GM12878 (cell line): Measurements from ENCODE around the gene PRKN. TPM values are rescaled to one million over a fixed set of nuclear protein-coding genes. Genes with fewer than 3 reads are reported as not detected.

ENCODE experiments used
- ATAC-seq: fragments of 200-7000 bp; cut with Tn5 transposase; 3 replicates; pipeline ENCODE4 v1.9.1; 2020; ENCODE audit warnings: mild to moderate bottlenecking, moderate library complexity
- BruUV-seq: library from RNA; stranded (reverse); fragments of 400-500 nt; replicated peaks from 2 replicates; lab custom pipeline; 2021; lab: Mats Ljungman, UMichigan
- CTCF ChIA-PET: fragments of 300-600 bp; sonication (Branson Sonifier 250); formaldehyde crosslinking; extraction: SDS; loops from one replicate; lab custom pipeline; 2021; ENCODE audit warnings: inconsistent platforms; lab: Yijun Ruan, JAX
- POLR2A ChIA-PET: fragments of 350-600 bp; formaldehyde crosslinking; extraction: SDS; loops from one replicate; lab custom pipeline; 2021; ENCODE audit warnings: inconsistent platforms; lab: Charles Lee
- RAD21 ChIA-PET: fragments of 300-600 bp; sonication (Branson Sonifier 250); formaldehyde crosslinking; loops from one replicate; lab custom pipeline; 2023; ENCODE audit warnings: antibody characterized with exemption; ENCODE audit not compliant: unreplicated experiment; lab: Charles Lee
- SMC1A ChIA-PET: fragments of 300-600 bp; sonication (Branson Sonifier 250); formaldehyde crosslinking; loops from one replicate; lab custom pipeline; 2023; ENCODE audit not compliant: unreplicated experiment, uncharacterized antibody; lab: Charles Lee
- DNase-seq: peaks from one replicate; pipeline ENCODE4 v3.0.0-alpha.2; 2011; ENCODE audit warnings: low read depth, low spot score
- FAIRE-seq: peaks from 3 replicates; lab custom pipeline; 2011; peaks lifted over from hg19 to GRCh38; lab: Jason Lieb, UNC
- H2AFZ ChIP-seq: 2 replicates; pipeline ENCODE4 v1.6.0; 2011; ENCODE audit warnings: low read depth, low read length, control low read depth; ENCODE audit not compliant: control insufficient read depth
- H3K27ac ChIP-seq: 2 replicates; pipeline ENCODE4 v1.5.1; 2011; ENCODE audit warnings: control low read depth; ENCODE audit not compliant: control insufficient read depth, insufficient read depth
- H3K27me3 ChIP-seq, 2 experiments: replicated peaks in 1 of 2; 2 replicates each; pipeline versions ENCODE4 v1.6.0 to v1.6.1; 2011; ENCODE audit warnings: low read length in 1 of 2; ENCODE audit not compliant: control insufficient read depth in 2 of 2, insufficient read depth in 2 of 2
- H3K36me3 ChIP-seq, 2 experiments: 2 replicates each; pipeline ENCODE4 v1.5.1; 2011; ENCODE audit warnings: low read length in 1 of 2; ENCODE audit not compliant: control insufficient read depth in 2 of 2, insufficient read depth in 2 of 2
- H3K4me1 ChIP-seq: 2 replicates; pipeline ENCODE4 v1.6.1; 2011; ENCODE audit warnings: mild to moderate bottlenecking, low read length, moderate library complexity, mixed read lengths; ENCODE audit not compliant: control insufficient read depth, insufficient read depth
- H3K4me2 ChIP-seq: 2 replicates; pipeline ENCODE4 v1.6.0; 2011; ENCODE audit warnings: control low read depth; ENCODE audit not compliant: control insufficient read depth, insufficient read depth
- H3K4me3 ChIP-seq: fragments of 200-600 bp; sonication (generic); 2 replicates; pipeline ENCODE4 v1.5.1; 2016
- H3K79me2 ChIP-seq: 2 replicates; pipeline ENCODE4 v1.6.0; 2011; ENCODE audit warnings: low read length; ENCODE audit not compliant: control insufficient read depth, insufficient read depth
- H3K9ac ChIP-seq: 2 replicates; pipeline ENCODE4 v1.8.0; 2011; ENCODE audit warnings: low read length, control low read depth, mixed read lengths; ENCODE audit not compliant: control insufficient read depth, insufficient read depth
- H3K9me3 ChIP-seq: replicated peaks from 3 replicates; pipeline ENCODE4 v1.5.1; 2011; ENCODE audit warnings: mild to moderate bottlenecking, low read length; ENCODE audit not compliant: control insufficient read depth, insufficient read depth
- H4K20me1 ChIP-seq: 2 replicates; pipeline ENCODE4 v1.6.0; 2011; ENCODE audit not compliant: control insufficient read depth, insufficient read depth
- GABPA ChIP-seq: IDR thresholded peaks from 2 replicates; pipeline ENCODE4 v1.6.1; 2014; ENCODE audit warnings: antibody characterized with exemption, low read depth, mild to moderate bottlenecking, inconsistent platforms
- IKZF1 ChIP-seq: fragments of 450-650 bp; conservative IDR thresholded peaks from 2 replicates; pipeline ENCODE4 v1.6.1; 2017; ENCODE audit warnings: antibody characterized with exemption, mild to moderate bottlenecking
- MTA3 ChIP-seq: IDR thresholded peaks from 2 replicates; pipeline ENCODE4 v1.6.1; 2012; ENCODE audit warnings: low read length, inconsistent platforms, borderline replicate concordance
- PBX3 ChIP-seq: IDR thresholded peaks from 2 replicates; pipeline ENCODE4 v1.6.1; 2011; ENCODE audit warnings: mild to moderate bottlenecking, low read depth, low read length, moderate library complexity; ENCODE audit not compliant: insufficient replicate concordance
- RAD51 ChIP-seq: fragments of 450-650 bp; IDR thresholded peaks from 2 replicates; pipeline ENCODE4 v1.6.1; 2016; ENCODE audit warnings: moderate library complexity, mild to moderate bottlenecking, inconsistent platforms
- ZBTB33 ChIP-seq: fragments of 450-650 bp; IDR thresholded peaks from 2 replicates; pipeline ENCODE4 v1.6.1; 2017; ENCODE audit warnings: mild to moderate bottlenecking
- ZBTB4 ChIP-seq: fragments of 450-650 bp; formaldehyde crosslinking; IDR thresholded peaks from 2 replicates; pipeline ENCODE4 v1.4.0; 2022; ENCODE audit warnings: mild to moderate bottlenecking, moderate library complexity
- WGBS: methylation state at CpG from one replicate; pipeline ENCODE4 v1.1.6; 2016; ENCODE audit warnings: low lambda C conversion rate; ENCODE audit not compliant: insufficient replicate concordance, insufficient coverage; ENCODE audit errors: missing lambda C conversion rate; 5-methylcytosine and 5-hydroxymethylcytosine counted together
- in situ Hi-C: fragments of 300-500 bp; cut with MboI; formaldehyde crosslinking; loops from 9 replicates; pipeline ENCODE4 v1.14.3; 2018; ENCODE audit warnings: mixed read lengths
- intact Hi-C: fragments of 100-400 bp; cut with micrococcal nuclease; formaldehyde crosslinking; loops from one replicate; pipeline ENCODE4 v1.14.2; 2022; ENCODE audit not compliant: unreplicated experiment
- polyA plus RNA-seq, 11 experiments: library from polyadenylated mRNA; depleted of rRNA in 4 of 11; unstranded in 6 of 11; stranded (reverse) in 5 of 11; fragments of >200 nt; fragmentation: Nextera tagmentation in 4 of 11; fragmentation: Illumina TruSeq in 1 of 11; extraction: Ambion mirVana in 4 of 11; extraction: Trizol in 1 of 11; gene quantifications; 1 replicate in 1 of 11; 2 replicates in 10 of 11; pipeline versions ENCODE4 v1.2.1 to v1.2.3, GENCODE V29; 2011 to 2016; ENCODE audit warnings: inconsistent platforms in 2 of 11, missing spikeins in 2 of 11, low read depth in 1 of 11
- total RNA-seq, 4 experiments: library from RNA; depleted of rRNA in 3 of 4; stranded (reverse); fragments of >200 nt in 3 of 4; fragmentation: Illumina TruSeq in 1 of 4; extraction: Trizol in 1 of 4; gene quantifications; 2 replicates each; pipeline versions ENCODE4 v1.2.1 to v1.2.3, GENCODE V29; 2013 to 2021
- TF ChIP-seq, protein P1 (sequence below): fragments of 450-650 bp; IDR thresholded peaks from 2 replicates; pipeline ENCODE4 v1.6.1; 2016; ENCODE audit warnings: mild to moderate bottlenecking
- TF ChIP-seq, protein P2 (sequence below), 3 experiments: IDR thresholded peaks in 2 of 3; conservative IDR thresholded peaks in 1 of 3; 2 replicates each; pipeline ENCODE4 v1.5.1; 2011; ENCODE audit warnings: low read depth in 3 of 3, low read length in 3 of 3, mild to moderate bottlenecking in 3 of 3, control low read depth in 2 of 3, moderate library complexity in 2 of 3, inconsistent platforms in 1 of 3, mixed read lengths in 1 of 3; ENCODE audit not compliant: control insufficient read depth in 2 of 3, insufficient read depth in 1 of 3; ENCODE audit errors: extremely low read depth in 1 of 3
- TF ChIP-seq, protein P3 (sequence below): fragments of 450-650 bp; IDR thresholded peaks from 2 replicates; pipeline ENCODE4 v1.6.1; 2018; ENCODE audit warnings: mild to moderate bottlenecking, low read depth, moderate library complexity; ENCODE audit not compliant: partially characterized antibody

PRKN gene
- total and polyA plus RNA-seq, 10 of the 15 experiments (the other 5 are each of a cell fraction or from before 2014, with no cell fraction given), result 0.06 to 0.09 TPM; not detected in 8

DNA sequence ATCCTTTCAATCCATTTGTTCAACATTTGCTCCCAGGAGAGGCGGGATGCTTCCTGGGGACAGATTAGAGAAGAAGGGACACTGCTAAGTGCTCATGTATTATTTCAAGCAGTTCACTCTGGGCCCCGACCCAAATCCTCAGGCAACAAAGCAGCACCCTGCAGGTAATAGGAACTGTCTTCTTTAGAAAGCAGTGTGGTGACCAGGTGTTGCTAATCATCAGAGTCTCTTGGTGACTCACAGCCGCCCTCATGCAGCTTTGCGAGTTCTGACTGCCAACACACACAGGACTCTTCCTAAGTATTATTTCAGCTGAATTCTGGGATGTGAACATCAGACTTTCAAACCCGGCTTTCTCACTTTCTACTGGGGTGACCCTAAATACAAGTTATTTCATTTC lies 356.4 kb downstream of the PRKN start:
- Histone ChIP-seq H3K9ac (no peak overlapping the region), H3K79me2 (no peaks in the 10 kb centered on the region), H3K4me2 (no peak overlapping the region), H3K4me3 (no peak overlapping the region), H3K27me3 (no peaks in the 10 kb centered on the region), H3K9me3 (no peaks in the 10 kb centered on the region), H3K27ac (no peak overlapping the region), H2AFZ (no peak overlapping the region), H3K4me1 (no peaks in the 10 kb centered on the region), H3K36me3 (no peaks in the 10 kb centered on the region), H4K20me1 (no peaks in the 10 kb centered on the region)
- ChIA-PET SMC1A (no interaction called here), RAD21 (no interaction called here), CTCF (no interaction called here), POLR2A (no interaction called here)
- FAIRE-seq (no peak), DNase-seq (no peak), ATAC-seq (no peak)
- BruUV-seq, result no TSS peak
- intact Hi-C loops (no loop called here), in situ Hi-C loops (no loop called here)
- 35% methylated on average over 5 of the region's 5 CpGs for WGBS
- TF ChIP-seq RAD51 (no peak), PBX3 (no peak), ZBTB33 (no peak), MTA3 (no peak), IKZF1 (no peak), ZBTB4 (CRISPR knock-in tag) (no peak), GABPA (no peak)
- TF ChIP-seq, protein P1, sequence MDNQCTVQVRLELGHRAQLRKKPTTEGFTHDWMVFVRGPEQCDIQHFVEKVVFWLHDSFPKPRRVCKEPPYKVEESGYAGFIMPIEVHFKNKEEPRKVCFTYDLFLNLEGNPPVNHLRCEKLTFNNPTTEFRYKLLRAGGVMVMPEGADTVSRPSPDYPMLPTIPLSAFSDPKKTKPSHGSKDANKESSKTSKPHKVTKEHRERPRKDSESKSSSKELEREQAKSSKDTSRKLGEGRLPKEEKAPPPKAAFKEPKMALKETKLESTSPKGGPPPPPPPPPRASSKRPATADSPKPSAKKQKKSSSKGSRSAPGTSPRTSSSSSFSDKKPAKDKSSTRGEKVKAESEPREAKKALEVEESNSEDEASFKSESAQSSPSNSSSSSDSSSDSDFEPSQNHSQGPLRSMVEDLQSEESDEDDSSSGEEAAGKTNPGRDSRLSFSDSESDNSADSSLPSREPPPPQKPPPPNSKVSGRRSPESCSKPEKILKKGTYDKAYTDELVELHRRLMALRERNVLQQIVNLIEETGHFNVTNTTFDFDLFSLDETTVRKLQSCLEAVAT, result no peak
- TF ChIP-seq, protein P2, sequence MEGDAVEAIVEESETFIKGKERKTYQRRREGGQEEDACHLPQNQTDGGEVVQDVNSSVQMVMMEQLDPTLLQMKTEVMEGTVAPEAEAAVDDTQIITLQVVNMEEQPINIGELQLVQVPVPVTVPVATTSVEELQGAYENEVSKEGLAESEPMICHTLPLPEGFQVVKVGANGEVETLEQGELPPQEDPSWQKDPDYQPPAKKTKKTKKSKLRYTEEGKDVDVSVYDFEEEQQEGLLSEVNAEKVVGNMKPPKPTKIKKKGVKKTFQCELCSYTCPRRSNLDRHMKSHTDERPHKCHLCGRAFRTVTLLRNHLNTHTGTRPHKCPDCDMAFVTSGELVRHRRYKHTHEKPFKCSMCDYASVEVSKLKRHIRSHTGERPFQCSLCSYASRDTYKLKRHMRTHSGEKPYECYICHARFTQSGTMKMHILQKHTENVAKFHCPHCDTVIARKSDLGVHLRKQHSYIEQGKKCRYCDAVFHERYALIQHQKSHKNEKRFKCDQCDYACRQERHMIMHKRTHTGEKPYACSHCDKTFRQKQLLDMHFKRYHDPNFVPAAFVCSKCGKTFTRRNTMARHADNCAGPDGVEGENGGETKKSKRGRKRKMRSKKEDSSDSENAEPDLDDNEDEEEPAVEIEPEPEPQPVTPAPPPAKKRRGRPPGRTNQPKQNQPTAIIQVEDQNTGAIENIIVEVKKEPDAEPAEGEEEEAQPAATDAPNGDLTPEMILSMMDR (IDR thresholded peaks at IDR 0.05 in 2 of 3, conservative IDR thresholded peaks at IDR 0.05 in 1 of 3; ENCODE audit: control insufficient read depth in 2 of 3, extremely low read depth in 1 of 3, insufficient read depth in 1 of 3, low read depth in 3 of 3, low read length in 3 of 3), result no peak
- TF ChIP-seq, protein P3, sequence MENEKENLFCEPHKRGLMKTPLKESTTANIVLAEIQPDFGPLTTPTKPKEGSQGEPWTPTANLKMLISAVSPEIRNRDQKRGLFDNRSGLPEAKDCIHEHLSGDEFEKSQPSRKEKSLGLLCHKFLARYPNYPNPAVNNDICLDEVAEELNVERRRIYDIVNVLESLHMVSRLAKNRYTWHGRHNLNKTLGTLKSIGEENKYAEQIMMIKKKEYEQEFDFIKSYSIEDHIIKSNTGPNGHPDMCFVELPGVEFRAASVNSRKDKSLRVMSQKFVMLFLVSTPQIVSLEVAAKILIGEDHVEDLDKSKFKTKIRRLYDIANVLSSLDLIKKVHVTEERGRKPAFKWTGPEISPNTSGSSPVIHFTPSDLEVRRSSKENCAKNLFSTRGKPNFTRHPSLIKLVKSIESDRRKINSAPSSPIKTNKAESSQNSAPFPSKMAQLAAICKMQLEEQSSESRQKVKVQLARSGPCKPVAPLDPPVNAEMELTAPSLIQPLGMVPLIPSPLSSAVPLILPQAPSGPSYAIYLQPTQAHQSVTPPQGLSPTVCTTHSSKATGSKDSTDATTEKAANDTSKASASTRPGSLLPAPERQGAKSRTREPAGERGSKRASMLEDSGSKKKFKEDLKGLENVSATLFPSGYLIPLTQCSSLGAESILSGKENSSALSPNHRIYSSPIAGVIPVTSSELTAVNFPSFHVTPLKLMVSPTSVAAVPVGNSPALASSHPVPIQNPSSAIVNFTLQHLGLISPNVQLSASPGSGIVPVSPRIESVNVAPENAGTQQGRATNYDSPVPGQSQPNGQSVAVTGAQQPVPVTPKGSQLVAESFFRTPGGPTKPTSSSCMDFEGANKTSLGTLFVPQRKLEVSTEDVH, result no peak
